Tibial nerve (tissue), 4 donors: ENCODE measurements around the gene HSF4. TPM values are rescaled to one million over a fixed set of nuclear protein-coding genes. Genes with fewer than 3 reads are reported as not detected.
A peak's percentile ranks its signal among the peaks of the same experiment; 100 is the strongest.

Experiments used
- DNase-seq, 2 donors: peaks; one replicate each; pipeline ENCODE4 v3.0.0-alpha.2; 2019; ENCODE audit warnings: low spot score in 2 of 2
- H3K27ac ChIP-seq, 4 donors: fragments of 200-600 bp; sonication (generic) in 3 of 4; one replicate each; pipeline ENCODE4 v1.5.1; 2017 to 2019; ENCODE audit warnings: mild to moderate bottlenecking in 1 of 4
- H3K27me3 ChIP-seq, 2 donors: fragments of 200-600 bp; sonication (generic) in 1 of 2; one replicate each; pipeline versions ENCODE4 v1.5.1 to v1.6.0; 2017 to 2019
- H3K36me3 ChIP-seq, 3 donors: fragments of 200-600 bp; sonication (generic); one replicate each; pipeline ENCODE4 v1.5.1; 2018 to 2019
- H3K4me1 ChIP-seq, 4 donors: fragments of 200-600 bp; sonication (generic) in 3 of 4; one replicate each; pipeline ENCODE4 v1.5.1; 2017 to 2019
- H3K4me3 ChIP-seq, 4 donors: fragments of 200-600 bp; sonication (generic) in 3 of 4; one replicate each; pipeline ENCODE4 v1.5.1; 2017 to 2019; ENCODE audit warnings: mild to moderate bottlenecking in 1 of 4, moderate library complexity in 1 of 4
- H3K9me3 ChIP-seq, 4 donors: fragments of 200-600 bp; sonication (generic) in 3 of 4; one replicate each; pipeline ENCODE4 v1.5.1; 2017 to 2019
- CTCF ChIP-seq, 5 experiments: fragments of 200-600 bp in 3 of 5; fragments of 450-650 bp in 2 of 5; sonication (generic) in 3 of 5; IDR thresholded peaks; one replicate each; pipeline ENCODE4 v1.5.1; 2016 to 2019; ENCODE audit warnings: antibody characterized with exemption in 5 of 5, mild to moderate bottlenecking in 3 of 5, moderate library complexity in 2 of 5
- EP300 ChIP-seq, 2 donors: sonication (generic); formaldehyde crosslinking; IDR thresholded peaks; one replicate each; pipeline ENCODE4 v1.6.1; 2017; ENCODE audit warnings: antibody characterized with exemption in 2 of 2, mild to moderate bottlenecking in 1 of 2
- POLR2A ChIP-seq, 2 donors: fragments of 450-650 bp; IDR thresholded peaks; one replicate each; pipeline ENCODE4 v1.6.1; 2017; ENCODE audit warnings: antibody characterized with exemption in 2 of 2, mild to moderate bottlenecking in 2 of 2, moderate library complexity in 2 of 2
- WGBS, 2 donors: methylation state at CpG; one replicate each; pipeline ENCODE4 v1.1.5; 2018; 5-methylcytosine and 5-hydroxymethylcytosine counted together
- total RNA-seq, 4 donors: library from RNA; depleted of rRNA; stranded (reverse); fragments of >200 nt; gene quantifications; one replicate each; pipeline ENCODE4 v1.1.0, GENCODE V29; 2016

The HSF4 gene
- total RNA-seq, 4 donors from 2014 or later = 103 to 167 (median 153) TPM

GRCh38 chr16:67191995-67192681, 27.6 kb downstream of the HSF4 start, which contains the start of gene E2F4:
E2F4 (plus strand) TSS chr16:67192155; CDS start chr16:67192228, 73 bp downstream.
- peaks cover 0 to 41% (median 17%) of the 10 kb centered on the region in 4 donors for H3K4me1 ChIP-seq
- 0% methylated on average over 24 to 40 of the region's 54 CpGs for WGBS, 2 donors
- peaks cover 2 to 33% (median 20%) of the 10 kb centered on the region in 3 donors for H3K36me3 ChIP-seq
- peak; percentile 78 for DNase-seq
- H3K9me3 ChIP-seq = no peaks in the 10 kb centered on the region
- peak within 1 kb of the TSS; percentile 78 to 100 (median 92) for H3K4me3 ChIP-seq
- H3K27me3 ChIP-seq = no peaks in the 10 kb centered on the region
- TF ChIP-seq POLR2A (IDR thresholded peaks at IDR 0.05) (peak; percentile 18 to 74), CTCF (IDR thresholded peaks at IDR 0.05) (peak in 2 of 5 experiments; percentile 18 to 46), EP300 (IDR thresholded peaks at IDR 0.05) (peak; percentile 93)
- H3K27ac ChIP-seq = peak within 1 kb of the TSS; percentile 40 to 85 (median 72)

GRCh38 chr16:67192781-67193361, 28.3 kb downstream of the HSF4 start:
- TF ChIP-seq CTCF (IDR thresholded peaks at IDR 0.05) = no peak
- TF ChIP-seq POLR2A (IDR thresholded peaks at IDR 0.05) = no peak
- TF ChIP-seq EP300 (IDR thresholded peaks at IDR 0.05) = no peak
- no peaks in the 10 kb centered on the region for H3K27me3 ChIP-seq
- DNase-seq = no peak
- 36 to 39% methylated on average over 17 of the region's 17 CpGs for WGBS, 2 donors
- peaks cover 0 to 49% (median 17%) of the 10 kb centered on the region in 4 donors for H3K4me1 ChIP-seq
- H3K36me3 ChIP-seq = peaks cover 2 to 40% (median 27%) of the 10 kb centered on the region in 3 donors
- H3K9me3 ChIP-seq = no peaks in the 10 kb centered on the region
- H3K4me3 ChIP-seq = peak overlapping the region; percentile 78 to 100 (median 92)
- H3K27ac ChIP-seq = peak overlapping the region; percentile 40 to 85 (median 72)

- no peaks in the 10 kb centered on the region for H3K27me3 ChIP-seq
- peaks cover 0 to 55% (median 21%) of the 10 kb centered on the region in 4 donors for H3K4me1 ChIP-seq
- H3K4me3 ChIP-seq = peak overlapping the region in 2 of 4 donors; percentile 85 to 100
- DNase-seq = no peak
- peaks cover 2 to 44% (median 27%) of the 10 kb centered on the region in 3 donors for H3K36me3 ChIP-seq
- peak overlapping the region in 1 of 4 donors; percentile 85 for H3K27ac ChIP-seq
- H3K9me3 ChIP-seq = no peaks in the 10 kb centered on the region
- TF ChIP-seq EP300 (IDR thresholded peaks at IDR 0.05) = no peak
Observed at GRCh38 chr16:67193536-67193935, 29.0 kb downstream of the HSF4 start.

- Histone ChIP-seq H3K27ac (peak overlapping the region in 1 of 4 donors; percentile 85), H3K36me3 (peaks cover 2 to 50% (median 27%) of the 10 kb centered on the region in 3 donors), H3K9me3 (no peaks in the 10 kb centered on the region), H3K27me3 (no peaks in the 10 kb centered on the region), H3K4me1 (peaks cover 0 to 63% (median 27%) of the 10 kb centered on the region in 4 donors), H3K4me3 (no peak overlapping the region)
- no peak for TF ChIP-seq POLR2A (IDR thresholded peaks at IDR 0.05)
- TF ChIP-seq EP300 (IDR thresholded peaks at IDR 0.05) = no peak
- TF ChIP-seq CTCF (IDR thresholded peaks at IDR 0.05) = no peak
- DNase-seq = no peak
- WGBS, 2 donors = 86 to 91% methylated on average over 5 to 6 of the region's 6 CpGs
Observed at GRCh38 chr16:67194260-67194659, 29.7 kb downstream of the HSF4 start.

GRCh38 chr16:67195676-67196075, 31.1 kb downstream of the HSF4 start:
- no peak for TF ChIP-seq CTCF (IDR thresholded peaks at IDR 0.05)
- TF ChIP-seq POLR2A (IDR thresholded peaks at IDR 0.05) = no peak
- TF ChIP-seq EP300 (IDR thresholded peaks at IDR 0.05) = no peak
- no peaks in the 10 kb centered on the region for H3K9me3 ChIP-seq
- 77% methylated on average over 5 of the region's 5 CpGs for WGBS, 2 donors
- H3K27me3 ChIP-seq = no peaks in the 10 kb centered on the region
- no peak for DNase-seq
- no peak overlapping the region for H3K27ac ChIP-seq
- peaks cover 0 to 71% (median 30%) of the 10 kb centered on the region in 4 donors for H3K4me1 ChIP-seq
- H3K4me3 ChIP-seq = no peak overlapping the region
- peaks cover 2 to 59% (median 27%) of the 10 kb centered on the region in 3 donors for H3K36me3 ChIP-seq
